ENCODE data around the gene GATAD2A.

Gene GATAD2A

GRCh38 chr19:19381007-19381926 lies 24.2 kb upstream of the GATAD2A start:
- in situ Hi-C loops (cut with HindIII; ENCODE audit: low sequenced_read_pairs): no loop called here
- TF ChIP-seq CTCF (IDR thresholded peaks at IDR 0.05; ENCODE audit: low read depth, low read length, missing control alignments): no peak
- no peak for DNase-seq (ENCODE audit: low read depth)
- no peak overlapping the region for H3K4me3 ChIP-seq (ENCODE audit: low read depth, low read length)

GRCh38 chr19:19382118-19382517 lies 23.4 kb upstream of the GATAD2A start:
- in situ Hi-C loops (cut with HindIII; ENCODE audit: low sequenced_read_pairs): no loop called here
- no peak overlapping the region for H3K4me3 ChIP-seq (ENCODE audit: low read depth, low read length)
- DNase-seq (ENCODE audit: low read depth): no peak
- TF ChIP-seq CTCF (IDR thresholded peaks at IDR 0.05; ENCODE audit: low read depth, low read length, missing control alignments): no peak

GRCh38 chr19:19384486-19384885 lies 21.0 kb upstream of the GATAD2A start:
- in situ Hi-C loops (cut with HindIII; ENCODE audit: low sequenced_read_pairs): no loop called here
- peak overlapping the region; percentile 78 for H3K4me3 ChIP-seq (ENCODE audit: low read depth, low read length)
- TF ChIP-seq CTCF (IDR thresholded peaks at IDR 0.05; ENCODE audit: low read depth, low read length, missing control alignments): no peak
- DNase-seq (ENCODE audit: low read depth): no peak

- DNase-seq (ENCODE audit: low read depth): peak; percentile 100
- in situ Hi-C loops (cut with HindIII; ENCODE audit: low sequenced_read_pairs): no loop called here
- no peak for TF ChIP-seq CTCF (IDR thresholded peaks at IDR 0.05; ENCODE audit: low read depth, low read length, missing control alignments)
- peak overlapping the region; percentile 78 for H3K4me3 ChIP-seq (ENCODE audit: low read depth, low read length)
Measured at GRCh38 chr19:19385131-19385895, 20.2 kb upstream of the GATAD2A start.

GRCh38 chr19:19385896-19386869 lies 19.3 kb upstream of the GATAD2A start:
- in situ Hi-C loops (cut with HindIII; ENCODE audit: low sequenced_read_pairs): no loop called here
- no peak for DNase-seq (ENCODE audit: low read depth)
- H3K4me3 ChIP-seq (ENCODE audit: low read depth, low read length): peak overlapping the region; percentile 78
- TF ChIP-seq CTCF (IDR thresholded peaks at IDR 0.05; ENCODE audit: low read depth, low read length, missing control alignments): peak; percentile 35

- in situ Hi-C loops (cut with HindIII; ENCODE audit: low sequenced_read_pairs): no loop called here
- no peak for TF ChIP-seq CTCF (IDR thresholded peaks at IDR 0.05; ENCODE audit: low read depth, low read length, missing control alignments)
- peak overlapping the region; percentile 78 for H3K4me3 ChIP-seq (ENCODE audit: low read depth, low read length)
- no peak for DNase-seq (ENCODE audit: low read depth)
Measured at GRCh38 chr19:19387108-19387507, 18.4 kb upstream of the GATAD2A start.

Measured in astrocyte of the cerebellum (primary cell).